Ishikawa (cell line): ENCODE measurements around the gene OR9Q1.

ENCODE experiments used
- CEBPB ChIP-seq: IDR thresholded peaks from 2 replicates; pipeline ENCODE4 v1.6.1; 2012
- CREB1 ChIP-seq: IDR thresholded peaks from 2 replicates; pipeline ENCODE4 v1.6.1; 2012; ENCODE audit warnings: low read depth
- EGR1 ChIP-seq: IDR thresholded peaks from 2 replicates; pipeline ENCODE4 v1.6.1; 2012
- EP300 ChIP-seq: IDR thresholded peaks from 2 replicates; pipeline ENCODE4 v1.6.1; 2012; ENCODE audit warnings: borderline replicate concordance
- FOXM1 ChIP-seq: IDR thresholded peaks from 2 replicates; pipeline ENCODE4 v1.6.1; 2012; ENCODE audit warnings: low read depth, borderline replicate concordance
- NFIC ChIP-seq: IDR thresholded peaks from 2 replicates; pipeline ENCODE4 v1.6.1; 2012
- RAD21 ChIP-seq: IDR thresholded peaks from 2 replicates; pipeline ENCODE4 v1.6.1; 2012; ENCODE audit warnings: low read depth
- TAF1 ChIP-seq: IDR thresholded peaks from 2 replicates; pipeline ENCODE4 v1.6.1; 2012; ENCODE audit warnings: low read depth, mild to moderate bottlenecking
- TEAD4 ChIP-seq: IDR thresholded peaks from 2 replicates; pipeline ENCODE4 v1.6.1; 2012
- YY1 ChIP-seq: IDR thresholded peaks from 2 replicates; pipeline ENCODE4 v1.6.1; 2012; ENCODE audit warnings: low read depth
- TF ChIP-seq, protein P1 (sequence below): IDR thresholded peaks from 2 replicates; pipeline ENCODE4 v1.6.1; 2012
- TF ChIP-seq, protein P2 (sequence below): IDR thresholded peaks from 2 replicates; pipeline ENCODE4 v1.6.1; 2012; ENCODE audit warnings: low read depth, mild to moderate bottlenecking

DNA sequence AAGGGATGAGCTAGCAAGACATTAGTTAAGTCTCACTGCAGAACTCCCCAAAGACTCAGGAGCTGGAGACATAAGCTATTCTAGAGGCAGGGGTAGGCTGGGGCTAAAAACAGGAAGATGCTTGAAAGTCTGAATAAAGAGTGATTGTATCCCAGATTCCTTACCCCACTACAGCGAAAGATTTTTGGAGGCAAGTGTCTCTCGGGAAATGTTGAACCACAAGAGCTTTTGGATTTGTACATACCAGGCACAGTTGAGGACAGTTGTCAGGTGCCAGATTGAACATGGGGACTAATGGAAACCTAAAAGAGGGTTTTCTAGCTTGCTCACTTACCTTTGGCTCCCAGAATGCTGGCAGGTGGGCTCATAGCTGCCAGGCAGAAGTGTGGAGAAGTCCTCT, 43.5 kb upstream of the OR9Q1 start:
- no peak for TF ChIP-seq NFIC
- no peak for TF ChIP-seq FOXM1
- TF ChIP-seq CEBPB: no peak
- no peak for TF ChIP-seq YY1
- TF ChIP-seq, protein P1, sequence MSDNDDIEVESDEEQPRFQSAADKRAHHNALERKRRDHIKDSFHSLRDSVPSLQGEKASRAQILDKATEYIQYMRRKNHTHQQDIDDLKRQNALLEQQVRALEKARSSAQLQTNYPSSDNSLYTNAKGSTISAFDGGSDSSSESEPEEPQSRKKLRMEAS: no peak
- TF ChIP-seq CREB1: no peak
- TF ChIP-seq, protein P2, sequence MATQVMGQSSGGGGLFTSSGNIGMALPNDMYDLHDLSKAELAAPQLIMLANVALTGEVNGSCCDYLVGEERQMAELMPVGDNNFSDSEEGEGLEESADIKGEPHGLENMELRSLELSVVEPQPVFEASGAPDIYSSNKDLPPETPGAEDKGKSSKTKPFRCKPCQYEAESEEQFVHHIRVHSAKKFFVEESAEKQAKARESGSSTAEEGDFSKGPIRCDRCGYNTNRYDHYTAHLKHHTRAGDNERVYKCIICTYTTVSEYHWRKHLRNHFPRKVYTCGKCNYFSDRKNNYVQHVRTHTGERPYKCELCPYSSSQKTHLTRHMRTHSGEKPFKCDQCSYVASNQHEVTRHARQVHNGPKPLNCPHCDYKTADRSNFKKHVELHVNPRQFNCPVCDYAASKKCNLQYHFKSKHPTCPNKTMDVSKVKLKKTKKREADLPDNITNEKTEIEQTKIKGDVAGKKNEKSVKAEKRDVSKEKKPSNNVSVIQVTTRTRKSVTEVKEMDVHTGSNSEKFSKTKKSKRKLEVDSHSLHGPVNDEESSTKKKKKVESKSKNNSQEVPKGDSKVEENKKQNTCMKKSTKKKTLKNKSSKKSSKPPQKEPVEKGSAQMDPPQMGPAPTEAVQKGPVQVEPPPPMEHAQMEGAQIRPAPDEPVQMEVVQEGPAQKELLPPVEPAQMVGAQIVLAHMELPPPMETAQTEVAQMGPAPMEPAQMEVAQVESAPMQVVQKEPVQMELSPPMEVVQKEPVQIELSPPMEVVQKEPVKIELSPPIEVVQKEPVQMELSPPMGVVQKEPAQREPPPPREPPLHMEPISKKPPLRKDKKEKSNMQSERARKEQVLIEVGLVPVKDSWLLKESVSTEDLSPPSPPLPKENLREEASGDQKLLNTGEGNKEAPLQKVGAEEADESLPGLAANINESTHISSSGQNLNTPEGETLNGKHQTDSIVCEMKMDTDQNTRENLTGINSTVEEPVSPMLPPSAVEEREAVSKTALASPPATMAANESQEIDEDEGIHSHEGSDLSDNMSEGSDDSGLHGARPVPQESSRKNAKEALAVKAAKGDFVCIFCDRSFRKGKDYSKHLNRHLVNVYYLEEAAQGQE: no peak
- no peak for TF ChIP-seq EP300
- TF ChIP-seq TAF1: no peak
- TF ChIP-seq RAD21: no peak
- no peak for TF ChIP-seq TEAD4
- no peak for TF ChIP-seq EGR1
